NCI-H1436 (cell line): ENCODE data around the gene PKM.

Experiments
- DNase-seq: peaks from one replicate; lab custom pipeline; 2025; lab: John Stamatoyannopoulos, UW

The PKM gene

GRCh38 chr15:72235298-72235697 is 4.3 kb upstream of the PKM start:
- DNase-seq, result no peak

GRCh38 chr15:72233769-72234168 is 2.8 kb upstream of the PKM start:
- no peak for DNase-seq

- peak; percentile 51 for DNase-seq
These were observed 966 bp upstream of the PKM start for GRCh38 chr15:72231833-72232478.

- DNase-seq, result peak; percentile 87
These were observed 559 bp downstream of the PKM start for GRCh38 chr15:72230197-72231065.

GRCh38 chr15:72229947-72230196 is 1.1 kb downstream of the PKM start:
- DNase-seq, result no peak

- DNase-seq, result no peak
These were observed 1.7 kb downstream of the PKM start for GRCh38 chr15:72229076-72229946.

GRCh38 chr15:72227720-72228119 is 3.3 kb downstream of the PKM start:
- DNase-seq, result no peak

- DNase-seq, result no peak
These were observed 3.8 kb downstream of the PKM start for GRCh38 chr15:72227192-72227586.

GRCh38 chr15:72223278-72223677 is 7.7 kb downstream of the PKM start:
- DNase-seq, result no peak

GRCh38 chr15:72222393-72222792 is 8.6 kb downstream of the PKM start:
- DNase-seq, result no peak

- no peak for DNase-seq
These were observed 10.3 kb downstream of the PKM start for GRCh38 chr15:72220687-72221086.

- no peak for DNase-seq
These were observed 13.8 kb downstream of the PKM start for GRCh38 chr15:72217216-72217615.

GRCh38 chr15:72216079-72216478 is 14.9 kb downstream of the PKM start:
- no peak for DNase-seq

- no peak for DNase-seq
These were observed 23.4 kb downstream of the PKM start for GRCh38 chr15:72207558-72208085.

- no peak for DNase-seq
These were observed 24.4 kb downstream of the PKM start for GRCh38 chr15:72206677-72207000.

GRCh38 chr15:72205896-72206676 is 24.9 kb downstream of the PKM start:
- DNase-seq, result no peak

- DNase-seq, result no peak
These were observed 25.7 kb downstream of the PKM start for GRCh38 chr15:72205273-72205672.

- no peak for DNase-seq
These were observed 27.5 kb downstream of the PKM start for GRCh38 chr15:72203507-72203837.

- no peak for DNase-seq
These were observed 28.0 kb downstream of the PKM start for GRCh38 chr15:72202801-72203506.

GRCh38 chr15:72202302-72202701 is 28.7 kb downstream of the PKM start:
- DNase-seq, result no peak

- DNase-seq, result no peak
These were observed 29.5 kb downstream of the PKM start for GRCh38 chr15:72201391-72201921.
